MM.1S (cell line): ENCODE results near the gene VCL.
A peak's percentile ranks its signal among the peaks of the same experiment; 100 is the strongest.
"Not testable (repeated sequence)": the region's sequence is repeated elsewhere in the genome, so short reads cannot be mapped to it uniquely, and the experiment has no call there.

ENCODE experiments used
- DNase-seq: peaks from one replicate; pipeline ENCODE4 v3.0.0-alpha.2; 2015
- H2AFZ ChIP-seq: fragments of 300-600 bp; sonication (generic); 2 replicates; pipeline ENCODE4 v1.6.0; 2016; ENCODE audit warnings: antibody characterized with exemption, low read length
- H3F3A ChIP-seq: fragments of 300-600 bp; sonication (generic); 2 replicates; pipeline ENCODE4 v1.6.1; 2016; ENCODE audit warnings: mild to moderate bottlenecking, antibody characterized with exemption, low read length, moderate library complexity, mixed read lengths; ENCODE audit not compliant: insufficient read depth
- H3K27ac ChIP-seq: fragments of 300-600 bp; sonication (generic); 2 replicates; pipeline ENCODE4 v1.5.1; 2016; ENCODE audit warnings: mild to moderate bottlenecking, low read length
- H3K27me3 ChIP-seq: fragments of 300-600 bp; sonication (generic); replicated peaks from 2 replicates; pipeline ENCODE4 v1.6.0; 2016; ENCODE audit warnings: low read length; ENCODE audit not compliant: insufficient read depth
- H3K36me3 ChIP-seq: fragments of 300-600 bp; sonication (generic); replicated peaks from 2 replicates; pipeline ENCODE4 v1.6.1; 2016; ENCODE audit warnings: mild to moderate bottlenecking, low read length, mixed read lengths; ENCODE audit not compliant: insufficient read depth
- H3K4me1 ChIP-seq: fragments of 300-600 bp; sonication (generic); 2 replicates; pipeline ENCODE4 v1.6.1; 2016; ENCODE audit warnings: low read length, mixed read lengths
- H3K4me2 ChIP-seq: fragments of 300-600 bp; sonication (generic); 2 replicates; pipeline ENCODE4 v1.6.0; 2016; ENCODE audit warnings: low read depth, low read length
- H3K4me3 ChIP-seq: fragments of 300-600 bp; sonication (generic); 2 replicates; pipeline ENCODE4 v1.5.1; 2016; ENCODE audit warnings: low read length, mixed read lengths
- H3K79me2 ChIP-seq: fragments of 300-600 bp; sonication (generic); 2 replicates; pipeline ENCODE4 v1.6.1; 2016; ENCODE audit warnings: mixed run types, low read length, mixed read lengths
- H3K9ac ChIP-seq: fragments of 300-600 bp; sonication (generic); 2 replicates; pipeline ENCODE4 v1.6.1; 2016; ENCODE audit warnings: low read length, mixed read lengths
- H3K9me2 ChIP-seq: fragments of 300-600 bp; sonication (generic); replicated peaks from 2 replicates; pipeline ENCODE4 v1.6.1; 2016; ENCODE audit warnings: mild to moderate bottlenecking, low read length, mixed read lengths; ENCODE audit not compliant: insufficient read depth
- H3K9me3 ChIP-seq: fragments of 300-600 bp; sonication (generic); replicated peaks from 2 replicates; pipeline ENCODE4 v1.6.1; 2016; ENCODE audit warnings: mild to moderate bottlenecking, low read length, mixed read lengths; ENCODE audit not compliant: insufficient read depth
- H4K20me1 ChIP-seq: fragments of 300-600 bp; sonication (generic); 2 replicates; pipeline ENCODE4 v1.6.1; 2016; ENCODE audit warnings: mild to moderate bottlenecking, low read length, moderate library complexity, mixed read lengths; ENCODE audit not compliant: insufficient read depth
- EZH2 ChIP-seq: fragments of 300-600 bp; sonication (generic); optimal IDR thresholded peaks from 2 replicates; pipeline ENCODE3; 2017; ENCODE audit warnings: low read depth, mild to moderate bottlenecking, antibody characterized with exemption, low read length, mixed read lengths
- EZH2phosphoT487 ChIP-seq: fragments of 300-600 bp; sonication (generic); IDR thresholded peaks from 2 replicates; pipeline ENCODE4 v1.6.1; 2018; ENCODE audit warnings: antibody characterized with exemption, low read length
- TF ChIP-seq, protein P1 (sequence below): fragments of 300-600 bp; sonication (generic); IDR thresholded peaks from 2 replicates; pipeline ENCODE4 v1.5.1; 2016; ENCODE audit warnings: antibody characterized with exemption, low read length, mixed read lengths

The VCL gene

DNA sequence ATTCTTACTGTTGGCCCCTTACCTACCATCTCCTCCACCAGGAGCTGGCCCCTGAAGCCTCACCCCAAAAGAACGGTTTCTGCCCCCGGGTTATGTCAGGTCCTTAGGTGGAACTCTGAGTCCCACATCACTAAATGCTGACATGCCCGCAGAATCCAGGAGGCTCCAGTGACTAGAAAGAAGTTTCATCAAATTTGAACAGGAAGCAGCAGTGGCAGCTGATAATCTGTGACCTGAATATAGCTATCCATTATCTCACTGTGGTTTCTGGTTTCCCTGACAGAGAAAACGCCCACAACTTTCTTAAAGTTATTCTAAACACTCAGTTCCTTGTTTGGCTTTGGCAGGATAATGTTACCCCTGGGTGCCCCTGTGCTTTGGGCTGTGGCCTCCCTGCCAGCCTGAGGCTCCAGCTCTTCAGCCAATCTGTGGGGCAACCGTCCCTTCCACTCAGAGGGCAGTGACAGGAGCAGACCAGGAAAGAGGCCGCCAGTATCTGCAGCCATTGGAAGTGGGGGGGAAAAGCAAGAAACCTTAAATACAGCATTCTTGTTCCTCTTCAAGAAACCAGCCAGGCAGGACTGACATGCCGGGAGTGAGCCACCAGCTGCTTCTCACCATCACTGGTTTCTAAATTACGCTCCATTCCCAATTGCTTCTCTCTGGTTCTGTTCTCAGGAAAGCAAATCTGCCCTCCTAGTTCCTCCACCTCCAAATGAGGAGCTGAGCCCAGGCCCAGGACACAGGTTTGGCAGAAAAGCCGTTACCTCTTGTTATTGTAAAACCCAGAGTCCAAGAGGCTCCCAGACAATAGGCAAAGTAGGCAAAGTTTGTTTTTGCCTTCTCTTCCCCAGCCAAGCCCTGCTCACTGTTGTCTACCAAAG, 41.2 kb upstream of the VCL start:
- Histone ChIP-seq H2AFZ (peak overlapping the region; percentile 23; the same call in 1 of the 2 replicates), H3K4me1 (peaks cover 39% of the 10 kb centered on the region), H3K9me3 (no peaks in the 10 kb centered on the region), H3K4me3 (peak overlapping the region; percentile 28), H3K9me2 (no peaks in the 10 kb centered on the region), H3K27ac (peak overlapping the region; percentile 49; the same call in 1 of the 2 replicates), H3K36me3 (no peaks in the 10 kb centered on the region), H4K20me1 (no peaks in the 10 kb centered on the region), H3K27me3 (no peaks in the 10 kb centered on the region), H3K79me2 (no peaks in the 10 kb centered on the region), H3F3A (peaks cover 30% of the 10 kb centered on the region), H3K4me2 (peak overlapping the region; percentile 72), H3K9ac (0 out of 2 replicates have a peak overlapping the region, but pooled peaks have one; percentile 1)
- TF ChIP-seq EZH2phosphoT487 = no peak
- no peak for TF ChIP-seq EZH2
- TF ChIP-seq, protein P1, sequence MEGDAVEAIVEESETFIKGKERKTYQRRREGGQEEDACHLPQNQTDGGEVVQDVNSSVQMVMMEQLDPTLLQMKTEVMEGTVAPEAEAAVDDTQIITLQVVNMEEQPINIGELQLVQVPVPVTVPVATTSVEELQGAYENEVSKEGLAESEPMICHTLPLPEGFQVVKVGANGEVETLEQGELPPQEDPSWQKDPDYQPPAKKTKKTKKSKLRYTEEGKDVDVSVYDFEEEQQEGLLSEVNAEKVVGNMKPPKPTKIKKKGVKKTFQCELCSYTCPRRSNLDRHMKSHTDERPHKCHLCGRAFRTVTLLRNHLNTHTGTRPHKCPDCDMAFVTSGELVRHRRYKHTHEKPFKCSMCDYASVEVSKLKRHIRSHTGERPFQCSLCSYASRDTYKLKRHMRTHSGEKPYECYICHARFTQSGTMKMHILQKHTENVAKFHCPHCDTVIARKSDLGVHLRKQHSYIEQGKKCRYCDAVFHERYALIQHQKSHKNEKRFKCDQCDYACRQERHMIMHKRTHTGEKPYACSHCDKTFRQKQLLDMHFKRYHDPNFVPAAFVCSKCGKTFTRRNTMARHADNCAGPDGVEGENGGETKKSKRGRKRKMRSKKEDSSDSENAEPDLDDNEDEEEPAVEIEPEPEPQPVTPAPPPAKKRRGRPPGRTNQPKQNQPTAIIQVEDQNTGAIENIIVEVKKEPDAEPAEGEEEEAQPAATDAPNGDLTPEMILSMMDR = no peak
- DNase-seq = peak; percentile 61

DNA sequence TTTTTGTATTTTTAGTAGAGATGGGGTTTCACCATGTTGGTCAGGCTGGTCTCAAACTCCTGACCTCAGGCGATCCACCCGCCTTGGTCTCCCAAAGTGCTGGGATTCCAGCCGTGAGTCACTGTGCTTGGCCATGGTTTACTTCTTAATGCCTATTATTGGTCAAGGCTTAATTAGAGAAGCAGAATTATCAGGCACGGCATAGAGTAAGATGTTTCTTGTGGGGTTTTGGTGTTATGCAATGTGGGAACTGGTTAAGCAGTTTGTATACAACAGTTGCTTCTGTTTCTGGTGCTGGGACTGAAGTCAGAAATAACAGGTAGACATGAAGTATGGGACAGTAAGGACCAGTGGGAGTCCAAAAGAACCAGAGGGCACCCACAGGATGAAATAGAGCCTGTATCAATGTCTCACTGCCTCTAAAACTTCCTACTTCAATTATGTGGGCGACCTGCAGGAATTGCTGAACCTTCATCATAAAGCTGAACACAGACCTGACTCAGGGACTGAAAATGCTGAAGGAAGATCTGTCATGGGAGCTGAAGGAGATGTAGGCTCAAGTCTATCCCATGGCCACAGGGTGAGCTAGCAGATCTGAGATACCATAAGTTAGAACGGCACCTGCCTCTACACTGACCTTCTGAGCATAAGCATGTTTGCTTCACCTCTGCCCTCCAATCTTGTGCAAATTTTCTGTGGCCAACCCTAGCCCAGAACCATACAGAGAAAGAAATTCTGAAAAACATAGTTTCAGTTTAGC, 38.3 kb upstream of the VCL start:
- Histone ChIP-seq H2AFZ (no peak overlapping the region), H3K9ac (no peak overlapping the region), H3K4me3 (no peak overlapping the region), H3K4me2 (peak overlapping the region; percentile 27; the same call in 1 of the 2 replicates), H3K27ac (peak overlapping the region; percentile 4; the same call in 1 of the 2 replicates), H3K9me3 (no peaks in the 10 kb centered on the region), H3F3A (peaks cover 30% of the 10 kb centered on the region), H3K4me1 (peaks cover 39% of the 10 kb centered on the region), H3K79me2 (no peaks in the 10 kb centered on the region), H3K27me3 (no peaks in the 10 kb centered on the region), H4K20me1 (no peaks in the 10 kb centered on the region), H3K36me3 (no peaks in the 10 kb centered on the region), H3K9me2 (no peaks in the 10 kb centered on the region)
- TF ChIP-seq EZH2phosphoT487 = no peak
- TF ChIP-seq, protein P1 = no peak
- TF ChIP-seq EZH2 = no peak
- peak; percentile 19 for DNase-seq

DNA sequence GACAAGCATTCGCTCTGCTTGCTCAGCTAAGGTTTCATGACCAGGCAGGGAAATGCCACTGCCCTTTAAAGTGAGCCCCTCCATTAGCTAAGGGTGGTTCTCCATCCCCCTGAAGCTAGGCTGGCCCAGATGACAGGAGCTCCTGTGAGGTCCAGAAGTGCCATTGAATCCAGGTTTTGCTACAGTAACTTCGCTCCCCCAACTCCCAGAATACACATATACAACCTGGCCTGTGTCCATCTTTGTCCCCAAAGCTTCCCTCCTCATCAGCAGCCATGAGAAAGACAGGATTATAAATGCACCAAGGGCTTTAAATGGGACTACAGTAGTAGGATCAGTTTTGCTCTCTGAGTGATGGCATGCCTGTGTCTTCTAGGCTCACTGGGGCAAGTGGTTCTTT, 35.5 kb upstream of the VCL start:
- no peak overlapping the region for H2AFZ ChIP-seq
- H3K4me3 ChIP-seq = no peak overlapping the region
- no peaks in the 10 kb centered on the region for H3K79me2 ChIP-seq
- DNase-seq = no peak
- no peaks in the 10 kb centered on the region for H3K9me2 ChIP-seq
- no peak overlapping the region for H3K4me2 ChIP-seq
- H3F3A ChIP-seq = peaks cover 17% of the 10 kb centered on the region; the same call in 1 of the 2 replicates
- H4K20me1 ChIP-seq = no peaks in the 10 kb centered on the region
- H3K36me3 ChIP-seq = no peaks in the 10 kb centered on the region
- H3K9me3 ChIP-seq = no peaks in the 10 kb centered on the region
- H3K4me1 ChIP-seq = peaks cover 21% of the 10 kb centered on the region
- H3K27ac ChIP-seq = no peak overlapping the region
- TF ChIP-seq EZH2phosphoT487 (no peak), EZH2 (no peak)
- TF ChIP-seq, protein P1 = no peak
- H3K27me3 ChIP-seq = no peaks in the 10 kb centered on the region
- no peak overlapping the region for H3K9ac ChIP-seq

DNA sequence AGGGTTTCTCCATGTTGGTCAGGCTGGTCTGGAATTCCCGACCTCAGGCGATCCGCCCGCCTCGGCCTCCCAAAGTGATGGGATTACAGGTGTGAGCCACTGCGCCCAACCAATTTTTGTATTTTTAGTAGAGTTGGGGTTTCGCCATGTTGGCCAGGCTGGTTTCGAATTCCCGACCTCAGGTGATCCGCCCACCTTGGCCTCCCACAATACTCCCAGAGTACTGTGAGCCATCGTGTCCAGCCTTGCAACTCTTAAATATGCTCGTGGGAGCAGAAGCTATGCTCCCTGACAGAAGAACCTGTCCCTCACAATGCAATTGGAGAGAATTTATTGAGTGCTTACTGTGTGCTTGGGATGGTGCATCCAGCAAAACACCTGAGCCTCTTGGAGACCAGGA, 34.4 kb upstream of the VCL start:
- not testable (repeated sequence) for H3K9me3 ChIP-seq, H3K9ac ChIP-seq, H3K4me3 ChIP-seq, H3K9me2 ChIP-seq, H3K27ac ChIP-seq, H3K27me3 ChIP-seq, H3K36me3 ChIP-seq, H2AFZ ChIP-seq, DNase-seq, H3K79me2 ChIP-seq, H3K4me2 ChIP-seq, H4K20me1 ChIP-seq
- peaks cover 12% of the 10 kb centered on the region; the same call in 1 of the 2 replicates for H3F3A ChIP-seq
- H3K4me1 ChIP-seq = peaks cover 19% of the 10 kb centered on the region
